ENCODE measurements around the gene EXOC6B. TPM values are rescaled to one million over a fixed set of nuclear protein-coding genes. Genes with fewer than 3 reads are reported as not detected.

EXOC6B gene
- total RNA-seq, 2 experiments from 2014 or later, result 16.9 to 17.5 TPM

DNA sequence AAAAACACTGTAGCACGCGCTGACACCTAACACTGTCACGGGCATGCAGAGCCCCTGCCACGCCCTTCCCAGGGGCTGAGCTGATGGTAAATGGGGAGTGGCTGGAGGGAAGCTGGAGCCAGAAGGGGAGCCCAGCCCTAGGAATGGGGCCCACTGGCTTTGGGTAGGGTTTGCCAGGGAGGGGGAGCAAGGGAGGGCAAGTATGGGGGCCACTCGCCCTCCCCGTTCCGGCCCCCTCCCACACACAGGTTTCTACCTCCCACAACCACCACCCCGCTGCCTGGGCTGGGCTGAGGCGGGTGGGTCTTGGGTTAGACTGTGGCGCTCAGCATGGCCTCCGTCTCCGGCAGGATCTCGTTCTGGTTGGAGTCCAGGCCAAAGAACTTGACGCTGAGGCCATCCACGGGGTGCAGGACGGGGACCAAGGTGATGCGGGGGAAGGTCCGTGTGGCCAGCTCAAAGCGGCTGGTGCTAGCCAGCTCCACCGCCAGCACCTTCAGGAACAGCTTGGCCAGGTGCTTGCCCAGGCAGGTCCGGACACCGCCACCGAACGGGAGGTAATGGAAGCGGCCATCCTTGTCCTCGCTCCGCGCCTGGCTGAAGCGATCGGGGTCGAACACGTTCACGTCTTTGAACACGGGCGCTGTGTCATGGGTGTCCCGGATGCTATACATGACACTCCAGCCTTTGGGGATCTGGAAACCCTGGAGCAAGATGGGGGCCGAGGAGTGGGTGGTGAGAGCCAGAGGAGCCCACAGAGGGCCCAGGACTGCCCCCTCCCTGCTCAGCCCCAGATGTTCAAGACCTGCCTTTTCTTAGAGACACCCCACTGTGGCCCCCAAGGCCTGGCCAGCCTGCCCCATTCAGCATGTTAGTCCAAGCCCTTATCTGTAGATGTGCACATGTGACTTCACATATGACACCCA lies 693.7 kb downstream of the EXOC6B start:
- H3K36me3 Mint-ChIP-seq (ENCODE audit: low read depth), result no peaks in the 10 kb centered on the region
- H3K27me3 Mint-ChIP-seq, result peaks cover 15% of the 10 kb centered on the region
- intact Hi-C loops (cut with DNase I, micrococcal nuclease), result no loop called here
- H3K9me3 ChIP-seq (ENCODE audit: control insufficient read depth in 1 of 2, insufficient read depth in 1 of 2, low read length in 2 of 2), result peaks cover 0 to 17% of the 10 kb centered on the region in 2 experiments
- DNase-seq (peak in 1 of 14 experiments; percentile 20), ATAC-seq (ENCODE audit: poor library complexity) (no peak)
- TF ChIP-seq, protein P1, sequence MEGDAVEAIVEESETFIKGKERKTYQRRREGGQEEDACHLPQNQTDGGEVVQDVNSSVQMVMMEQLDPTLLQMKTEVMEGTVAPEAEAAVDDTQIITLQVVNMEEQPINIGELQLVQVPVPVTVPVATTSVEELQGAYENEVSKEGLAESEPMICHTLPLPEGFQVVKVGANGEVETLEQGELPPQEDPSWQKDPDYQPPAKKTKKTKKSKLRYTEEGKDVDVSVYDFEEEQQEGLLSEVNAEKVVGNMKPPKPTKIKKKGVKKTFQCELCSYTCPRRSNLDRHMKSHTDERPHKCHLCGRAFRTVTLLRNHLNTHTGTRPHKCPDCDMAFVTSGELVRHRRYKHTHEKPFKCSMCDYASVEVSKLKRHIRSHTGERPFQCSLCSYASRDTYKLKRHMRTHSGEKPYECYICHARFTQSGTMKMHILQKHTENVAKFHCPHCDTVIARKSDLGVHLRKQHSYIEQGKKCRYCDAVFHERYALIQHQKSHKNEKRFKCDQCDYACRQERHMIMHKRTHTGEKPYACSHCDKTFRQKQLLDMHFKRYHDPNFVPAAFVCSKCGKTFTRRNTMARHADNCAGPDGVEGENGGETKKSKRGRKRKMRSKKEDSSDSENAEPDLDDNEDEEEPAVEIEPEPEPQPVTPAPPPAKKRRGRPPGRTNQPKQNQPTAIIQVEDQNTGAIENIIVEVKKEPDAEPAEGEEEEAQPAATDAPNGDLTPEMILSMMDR (IDR thresholded peaks at IDR 0.05), result no peak
- H3K27me3 ChIP-seq (ENCODE audit: control insufficient read depth in 1 of 2, insufficient read depth in 2 of 2, low read length in 2 of 2), result no peaks in the 10 kb centered on the region
- CTCF ChIA-PET, result no interaction called here
- POLR2A ChIA-PET, result no interaction called here
- no peak overlapping the region for H3K4me3 Mint-ChIP-seq
- no peaks in the 10 kb centered on the region for H3K36me3 ChIP-seq (ENCODE audit: insufficient read depth, low read length)
- H3K4me1 ChIP-seq (ENCODE audit: insufficient read depth, low read length), result no peaks in the 10 kb centered on the region
- H3K4me1 Mint-ChIP-seq (ENCODE audit: low read depth), result peaks cover under 1% of the 10 kb centered on the region
- no peak overlapping the region for H3K4me3 ChIP-seq (ENCODE audit: low read length)
- H3K27ac ChIP-seq (ENCODE audit: low read depth in 1 of 2, low read length in 2 of 2), result no peak overlapping the region
- H3K27ac Mint-ChIP-seq, result no peak overlapping the region
- H3K9me3 Mint-ChIP-seq, result no peaks in the 10 kb centered on the region

DNA sequence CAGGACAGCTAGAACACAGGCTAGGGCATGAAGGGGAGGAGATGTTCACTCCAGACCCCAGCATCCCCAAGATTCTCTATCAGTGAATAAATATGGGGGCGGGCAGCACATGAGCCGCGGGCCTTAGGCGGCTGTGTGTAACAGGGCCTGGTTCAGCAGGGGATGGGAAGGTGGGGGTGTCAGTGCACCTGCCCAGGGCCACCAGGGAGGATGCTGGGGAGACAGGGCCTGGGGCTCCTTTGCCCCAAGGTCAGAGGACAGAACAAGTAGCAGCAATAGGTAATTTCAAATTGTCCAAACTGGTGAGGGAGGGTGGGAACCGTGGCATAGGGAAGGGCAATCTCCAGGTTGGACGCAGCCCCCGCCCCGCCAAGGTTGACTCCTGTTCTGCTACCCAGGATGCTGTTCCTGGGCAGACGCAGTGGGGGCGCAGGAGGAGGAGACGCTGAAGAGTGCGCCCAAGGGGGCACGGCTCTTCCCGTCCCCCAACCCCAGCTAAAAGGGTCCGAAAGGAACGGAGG lies 694.4 kb downstream of the EXOC6B start:
- Histone ChIP-seq H3K4me3 (ENCODE audit: low read length) (no peak overlapping the region), H3K27me3 (ENCODE audit: control insufficient read depth in 1 of 2, insufficient read depth in 2 of 2, low read length in 2 of 2) (no peaks in the 10 kb centered on the region), H3K9me3 (ENCODE audit: control insufficient read depth in 1 of 2, insufficient read depth in 1 of 2, low read length in 2 of 2) (peaks cover 0 to 22% of the 10 kb centered on the region in 2 experiments), H3K4me1 (ENCODE audit: insufficient read depth, low read length) (no peaks in the 10 kb centered on the region), H3K27ac (ENCODE audit: low read depth in 1 of 2, low read length in 2 of 2) (no peak overlapping the region), H3K36me3 (ENCODE audit: insufficient read depth, low read length) (no peaks in the 10 kb centered on the region)
- Mint-ChIP-seq H3K36me3 (ENCODE audit: low read depth) (no peaks in the 10 kb centered on the region), H3K4me1 (ENCODE audit: low read depth) (no peaks in the 10 kb centered on the region), H3K27ac (no peak overlapping the region), H3K27me3 (peaks cover 15% of the 10 kb centered on the region), H3K4me3 (no peak overlapping the region), H3K9me3 (no peaks in the 10 kb centered on the region)
- intact Hi-C loops (cut with DNase I, micrococcal nuclease), result no loop called here
- peak in 1 of 14 experiments; percentile 30 for DNase-seq
- POLR2A ChIA-PET, result no interaction called here
- CTCF ChIA-PET, result no interaction called here
- ATAC-seq (ENCODE audit: poor library complexity), result no peak
- TF ChIP-seq, protein P1 (IDR thresholded peaks at IDR 0.05), result no peak

DNA sequence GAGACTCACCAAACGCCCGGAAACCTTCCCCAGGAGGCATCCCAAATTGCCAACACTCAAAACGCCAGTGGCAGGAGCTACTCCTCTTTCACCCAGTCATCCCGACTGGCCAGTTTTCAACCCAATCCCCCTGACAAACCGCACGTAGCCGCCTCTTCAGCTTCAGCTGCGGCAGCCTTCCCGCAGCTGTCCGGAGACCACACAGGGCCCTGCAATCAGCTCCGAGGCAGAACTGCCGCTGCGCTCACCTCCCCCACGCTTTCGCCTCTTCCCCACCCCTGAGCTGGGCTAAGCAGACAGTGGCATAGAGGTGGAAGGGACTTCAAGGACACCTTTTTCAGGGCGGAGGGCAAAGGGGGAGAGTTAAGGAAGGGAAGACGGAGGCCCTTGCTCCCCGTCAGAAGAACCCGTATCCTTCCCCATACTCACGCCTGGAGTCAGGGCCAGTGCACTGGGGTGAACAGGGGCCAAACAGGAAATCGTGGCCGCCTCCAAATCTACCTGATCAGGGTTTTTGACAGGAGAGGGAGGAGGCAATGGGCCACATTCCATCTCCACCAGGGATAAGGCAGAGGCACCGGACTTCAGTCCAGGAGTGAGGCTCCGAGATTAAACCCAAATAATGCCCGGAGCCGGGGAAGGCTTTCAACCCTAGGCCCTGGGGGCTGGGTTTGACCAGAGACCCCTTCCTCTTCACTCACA lies 695.0 kb downstream of the EXOC6B start:
- Mint-ChIP-seq H3K27me3 (peaks cover 15% of the 10 kb centered on the region), H3K36me3 (ENCODE audit: low read depth) (no peaks in the 10 kb centered on the region), H3K4me1 (ENCODE audit: low read depth) (no peaks in the 10 kb centered on the region), H3K27ac (no peak overlapping the region), H3K9me3 (no peaks in the 10 kb centered on the region), H3K4me3 (no peak overlapping the region)
- ATAC-seq (ENCODE audit: poor library complexity) (no peak), DNase-seq (no peak)
- peaks cover 0 to 24% of the 10 kb centered on the region in 2 experiments for H3K9me3 ChIP-seq (ENCODE audit: control insufficient read depth in 1 of 2, insufficient read depth in 1 of 2, low read length in 2 of 2)
- no peaks in the 10 kb centered on the region for H3K4me1 ChIP-seq (ENCODE audit: insufficient read depth, low read length)
- ChIA-PET POLR2A (no interaction called here), CTCF (no interaction called here)
- no peaks in the 10 kb centered on the region for H3K27me3 ChIP-seq (ENCODE audit: control insufficient read depth in 1 of 2, insufficient read depth in 2 of 2, low read length in 2 of 2)
- no peak overlapping the region for H3K4me3 ChIP-seq (ENCODE audit: low read length)
- TF ChIP-seq, protein P1 (IDR thresholded peaks at IDR 0.05), result no peak
- no peaks in the 10 kb centered on the region for H3K36me3 ChIP-seq (ENCODE audit: insufficient read depth, low read length)
- H3K27ac ChIP-seq (ENCODE audit: low read depth in 1 of 2, low read length in 2 of 2), result no peak overlapping the region
- intact Hi-C loops (cut with DNase I, micrococcal nuclease), result no loop called here
